NB4 (cell line): Measurements from ENCODE around the gene DPP10.

ENCODE experiments used
- DNase-seq: peaks from one replicate; pipeline ENCODE4 v3.0.0; 2010; ENCODE audit warnings: low read depth
- H3K4me3 ChIP-seq: one replicate; pipeline ENCODE4 v1.5.1; 2011; ENCODE audit warnings: mild to moderate bottlenecking, low read depth, low read length, moderate library complexity
- CTCF ChIP-seq: IDR thresholded peaks from one replicate; pipeline ENCODE4 v1.5.1; 2012; ENCODE audit warnings: low read depth, low read length
- MAX ChIP-seq: IDR thresholded peaks from 2 replicates; pipeline ENCODE4 v1.6.1; 2011; ENCODE audit warnings: low read depth, low read length
- MYC ChIP-seq: IDR thresholded peaks from 2 replicates; pipeline ENCODE4 v1.6.1; 2011; ENCODE audit warnings: low read depth, low read length
- POLR2A ChIP-seq: IDR thresholded peaks from 2 replicates; pipeline ENCODE4 v1.6.1; 2011; ENCODE audit warnings: mild to moderate bottlenecking; ENCODE audit not compliant: insufficient read length; ENCODE audit errors: extremely low read depth

DPP10 gene

GRCh38 chr2:114769991-114770390 is 327.6 kb downstream of the DPP10 start:
- TF ChIP-seq MYC, result no peak
- no peak for TF ChIP-seq MAX
- no peak for TF ChIP-seq CTCF
- no peak for TF ChIP-seq POLR2A
- DNase-seq, result no peak
- H3K4me3 ChIP-seq, result no peak overlapping the region

GRCh38 chr2:114784046-114784445 is 341.6 kb downstream of the DPP10 start:
- no peak for DNase-seq
- TF ChIP-seq MYC (no peak), MAX (no peak), POLR2A (no peak), CTCF (no peak)
- no peak overlapping the region for H3K4me3 ChIP-seq

GRCh38 chr2:114784890-114785583 is 342.6 kb downstream of the DPP10 start:
- DNase-seq, result no peak
- no peak for TF ChIP-seq MYC
- TF ChIP-seq MAX, result no peak
- no peak for TF ChIP-seq POLR2A
- no peak for TF ChIP-seq CTCF
- H3K4me3 ChIP-seq, result no peak overlapping the region

- no peak overlapping the region for H3K4me3 ChIP-seq
- DNase-seq, result no peak
- TF ChIP-seq CTCF, result no peak
- TF ChIP-seq MAX, result no peak
- no peak for TF ChIP-seq POLR2A
- no peak for TF ChIP-seq MYC
Measured at GRCh38 chr2:114786901-114787300, 344.5 kb downstream of the DPP10 start.

DNA sequence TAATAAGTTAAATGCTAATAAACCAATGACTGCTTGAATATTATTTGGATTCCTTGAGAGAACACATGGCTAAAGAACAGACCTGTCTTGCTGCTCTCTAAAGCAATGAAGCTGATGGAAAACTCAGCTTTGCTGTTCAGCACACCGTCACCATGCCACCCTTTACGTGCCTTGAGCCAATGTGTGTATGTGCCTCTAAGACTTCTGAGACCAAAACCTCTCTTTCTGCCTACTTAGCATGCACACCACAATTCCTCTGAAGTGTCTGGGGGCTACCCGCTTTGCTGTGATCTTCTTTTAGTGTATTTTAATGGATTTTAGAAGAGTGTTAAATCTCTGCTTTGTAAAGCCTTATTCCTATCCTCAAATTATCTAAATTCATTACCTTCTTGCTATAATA is 345.0 kb downstream of the DPP10 start:
- no peak overlapping the region for H3K4me3 ChIP-seq
- no peak for DNase-seq
- TF ChIP-seq CTCF, result no peak

DNA sequence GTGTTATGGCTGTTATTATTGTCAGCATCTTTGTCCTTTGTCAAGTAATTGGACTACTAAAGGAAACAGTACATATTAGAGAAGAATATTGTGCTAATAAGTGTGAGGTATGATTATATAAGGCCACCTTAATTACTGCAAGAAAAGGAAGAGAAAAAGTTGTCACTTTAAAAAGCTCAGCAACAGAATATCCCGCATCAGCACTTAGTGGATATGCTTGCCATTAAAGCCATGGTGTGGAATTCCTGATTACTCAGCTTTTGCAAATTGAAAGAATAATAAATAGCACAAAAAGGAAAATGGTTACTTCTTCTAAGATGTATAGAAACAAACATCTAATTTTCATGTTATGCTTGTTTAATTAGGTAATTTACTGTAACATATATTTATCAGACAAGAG is 347.5 kb downstream of the DPP10 start:
- H3K4me3 ChIP-seq, result no peak overlapping the region
- TF ChIP-seq CTCF (no peak), MAX (no peak), MYC (no peak), POLR2A (no peak)
- no peak for DNase-seq
